SK-N-SH (cell line): Measurements from ENCODE around the gene CFAP74. TPM values are rescaled to one million over a fixed set of nuclear protein-coding genes. Genes with fewer than 3 reads are reported as not detected.

ENCODE experiments used
- CTCF ChIA-PET: fragments of 300-600, 350-600 bp; formaldehyde crosslinking; extraction: SDS; loops from one replicate; lab custom pipeline; 2021; lab: Yijun Ruan, JAX
- POLR2A ChIA-PET: fragments of 350-600 bp; sonication (Branson Sonifier 250); formaldehyde crosslinking; extraction: SDS; loops from one replicate; lab custom pipeline; 2020; ENCODE audit warnings: antibody characterized with exemption, inconsistent platforms; lab: Yijun Ruan, JAX
- DNase-seq: peaks from one replicate; pipeline ENCODE4 v3.0.0; 2012
- H2AFZ ChIP-seq: fragments of 200-600 bp; sonication (generic); 2 replicates; pipeline ENCODE4 v1.8.1; 2016; ENCODE audit warnings: antibody characterized with exemption, mild to moderate bottlenecking, low read depth
- H3F3A ChIP-seq: fragments of 200-600 bp; sonication (generic); replicated peaks from 2 replicates; pipeline ENCODE3; 2016; ENCODE audit warnings: antibody characterized with exemption, mild to moderate bottlenecking; ENCODE audit not compliant: insufficient read depth
- H3K27ac ChIP-seq, 2 experiments: fragments of 200-500 bp in 1 of 2; fragments of 200-600 bp in 1 of 2; sonication (Bioruptor generic) in 1 of 2; sonication (generic), shearing (Covaris generic) in 1 of 2; 2 replicates each; pipeline versions ENCODE4 v1.5.1 to v1.6.1; 2014 to 2016; ENCODE audit warnings: low read depth in 2 of 2, inconsistent platforms in 1 of 2, low read length in 1 of 2, mild to moderate bottlenecking in 1 of 2, mixed read lengths in 1 of 2
- H3K27me3 ChIP-seq: fragments of 200-600 bp; sonication (generic), shearing (Covaris generic); 2 replicates; pipeline ENCODE4 v1.6.1; 2016; ENCODE audit warnings: mixed run types; ENCODE audit not compliant: insufficient read depth
- H3K36me3 ChIP-seq, 2 experiments: fragments of 200-500 bp in 1 of 2; fragments of 200-600 bp in 1 of 2; sonication (Bioruptor generic) in 1 of 2; sonication (generic) in 1 of 2; replicated peaks in 1 of 2; 2 replicates each; pipeline versions ENCODE3 to v1.5.1; 2014 to 2016; ENCODE audit warnings: low read length in 1 of 2, mild to moderate bottlenecking in 1 of 2; ENCODE audit not compliant: insufficient read depth in 2 of 2, control insufficient read depth in 1 of 2
- H3K4me1 ChIP-seq, 2 experiments: fragments of 200-500 bp in 1 of 2; fragments of 200-600 bp in 1 of 2; sonication (Bioruptor generic) in 1 of 2; sonication (generic), shearing (Covaris generic) in 1 of 2; 2 replicates each; pipeline versions ENCODE4 v1.5.1 to v1.6.1; 2014 to 2016; ENCODE audit warnings: low read depth in 1 of 2, low read length in 1 of 2, mixed run types in 1 of 2; ENCODE audit not compliant: insufficient read depth in 2 of 2, control insufficient read depth in 1 of 2
- H3K4me2 ChIP-seq: fragments of 200-600 bp; sonication (generic), shearing (Covaris generic); 2 replicates; pipeline ENCODE4 v1.6.1; 2017; ENCODE audit warnings: mixed run types
- H3K4me3 ChIP-seq, 2 experiments: fragments of 200-500 bp in 1 of 2; fragments of 200-600 bp in 1 of 2; sonication (Bioruptor generic) in 1 of 2; sonication (generic), shearing (Covaris generic) in 1 of 2; 2 replicates each; pipeline versions ENCODE4 v1.5.1 to v1.8.1; 2014 to 2016; ENCODE audit warnings: low read depth in 2 of 2, inconsistent platforms in 1 of 2, low read length in 1 of 2, mild to moderate bottlenecking in 1 of 2, mixed read lengths in 1 of 2, moderate library complexity in 1 of 2
- H3K79me2 ChIP-seq: fragments of 200-600 bp; sonication (generic); 2 replicates; pipeline ENCODE4 v1.8.1; 2017; ENCODE audit warnings: mild to moderate bottlenecking; ENCODE audit not compliant: insufficient read depth
- H3K9ac ChIP-seq: fragments of 200-600 bp; sonication (generic); 2 replicates; pipeline ENCODE4 v1.6.1; 2017; ENCODE audit warnings: mixed run types
- H3K9me2 ChIP-seq: fragments of 200-600 bp; sonication (generic); 2 replicates; pipeline ENCODE4 v1.6.1; 2017; ENCODE audit warnings: mixed run types
- H3K9me3 ChIP-seq: fragments of 200-600 bp; sonication (generic); 2 replicates; pipeline ENCODE4 v1.6.1; 2017; ENCODE audit warnings: mixed run types, mild to moderate bottlenecking, moderate library complexity
- H4K20me1 ChIP-seq: fragments of 200-600 bp; sonication (generic); 2 replicates; pipeline ENCODE4 v1.6.1; 2017; ENCODE audit warnings: mild to moderate bottlenecking, mixed run types; ENCODE audit not compliant: insufficient read depth
- CHD2 ChIP-seq: fragments of 150-350 bp; IDR thresholded peaks from 2 replicates; pipeline ENCODE4 v1.6.1; 2018; ENCODE audit warnings: low read length; ENCODE audit not compliant: partially characterized antibody
- EP300 ChIP-seq, 2 experiments: IDR thresholded peaks; 2 replicates each; pipeline versions ENCODE4 v1.4.0 to v1.6.1; 2012; ENCODE audit warnings: borderline replicate concordance in 1 of 2, low read depth in 1 of 2, low read length in 1 of 2
- FOSL2 ChIP-seq: IDR thresholded peaks from 2 replicates; pipeline ENCODE4 v1.4.0; 2012; ENCODE audit warnings: low read depth, mild to moderate bottlenecking, moderate library complexity, borderline replicate concordance
- FOXJ3 ChIP-seq: sonication (generic); formaldehyde crosslinking; IDR thresholded peaks from 2 replicates; pipeline ENCODE4 v1.5.1; 2020; ENCODE audit warnings: mild to moderate bottlenecking, missing genetic modification reagents
- FOXM1 ChIP-seq: IDR thresholded peaks from 2 replicates; pipeline ENCODE4 v1.4.0; 2012; ENCODE audit warnings: low read depth, mild to moderate bottlenecking
- GABPA ChIP-seq: IDR thresholded peaks from 2 replicates; pipeline ENCODE4 v1.4.0; 2012; ENCODE audit warnings: low read depth, mild to moderate bottlenecking
- GATA2 ChIP-seq: sonication (generic); formaldehyde crosslinking; IDR thresholded peaks from 2 replicates; pipeline ENCODE4 v1.5.0; 2020; ENCODE audit warnings: mild to moderate bottlenecking, missing genetic modification reagents
- PBX3 ChIP-seq: IDR thresholded peaks from 2 replicates; pipeline ENCODE4; 2012
- RCOR1 ChIP-seq: fragments of 150-350 bp; IDR thresholded peaks from 2 replicates; pipeline ENCODE4 v1.6.1; 2017; ENCODE audit warnings: antibody characterized with exemption, low read length
- REST ChIP-seq: IDR thresholded peaks from 2 replicates; pipeline ENCODE4 v1.6.1; 2012; ENCODE audit warnings: mild to moderate bottlenecking, low read depth, low read length, moderate library complexity
- SMC3 ChIP-seq: IDR thresholded peaks from 2 replicates; pipeline ENCODE4 v1.6.1; 2012; ENCODE audit warnings: low read depth, low read length, improper control_type of control experiment
- TAF1 ChIP-seq: IDR thresholded peaks from 2 replicates; pipeline ENCODE4 v1.6.1; 2012; ENCODE audit warnings: low read depth, mild to moderate bottlenecking, low read length, moderate library complexity, borderline replicate concordance
- TEAD4 ChIP-seq: IDR thresholded peaks from 2 replicates; pipeline ENCODE4 v1.4.0; 2012; ENCODE audit warnings: mild to moderate bottlenecking, borderline replicate concordance; ENCODE audit not compliant: insufficient read depth
- USF1 ChIP-seq: IDR thresholded peaks from 2 replicates; pipeline ENCODE4 v1.4.0; 2012; ENCODE audit warnings: low read depth, borderline replicate concordance
- WGBS: methylation state at CpG from one replicate; pipeline ENCODE4 v1.1.6; 2017; ENCODE audit warnings: low lambda C conversion rate; 5-methylcytosine and 5-hydroxymethylcytosine counted together
- polyA plus RNA-seq, 3 experiments: library from polyadenylated mRNA; depleted of rRNA; stranded (reverse); fragments of >200 nt; gene quantifications; 2 replicates each; pipeline ENCODE4 v1.2.3, GENCODE V29; 2012

The CFAP74 gene
- polyA plus RNA-seq, 1 of the 3 experiments (the other 2 are of a cell fraction), result not detected

- H3K4me3 ChIP-seq, result no peak overlapping the region
- no peak overlapping the region for H3K9ac ChIP-seq
- no peak for DNase-seq
- no peak for TF ChIP-seq GABPA
- TF ChIP-seq CHD2, result no peak
- TF ChIP-seq TAF1, result no peak
- TF ChIP-seq USF1, result no peak
- no peak for TF ChIP-seq GATA2 (CRISPR knock-in tag)
- TF ChIP-seq PBX3, result no peak
- no peak for TF ChIP-seq EP300 (IDR thresholded peaks at IDR 0.05; ENCODE audit: borderline replicate concordance in 1 of 2, low read depth in 1 of 2, low read length in 1 of 2)
- no peak for TF ChIP-seq TEAD4
- TF ChIP-seq REST, result no peak
- no peak for TF ChIP-seq FOXJ3 (CRISPR knock-in tag)
- no peak for TF ChIP-seq RCOR1
- no peak for TF ChIP-seq FOXM1
- no peak for TF ChIP-seq FOSL2
- no peak for TF ChIP-seq SMC3
- POLR2A ChIA-PET, result no interaction called here
- H2AFZ ChIP-seq, result no peak overlapping the region
- peaks cover 100% of the 10 kb centered on the region for H4K20me1 ChIP-seq
- H3K27me3 ChIP-seq, result no peaks in the 10 kb centered on the region
- peaks cover 8 to 26% of the 10 kb centered on the region in 2 experiments for H3K36me3 ChIP-seq
- no peak overlapping the region for H3K4me2 ChIP-seq
- H3F3A ChIP-seq, result peaks cover 6% of the 10 kb centered on the region
- peaks cover 100% of the 10 kb centered on the region for H3K79me2 ChIP-seq
- CTCF ChIA-PET, result interaction anchor here (1.1 to 2.4 kb wide), 2 partner anchors 29 to 63 kb away, joined by 3 to 8 read pairs; no protein-coding TSS in a partner anchor
- 96% methylated on average over 5 of the region's 5 CpGs for WGBS
- no peaks in the 10 kb centered on the region for H3K9me2 ChIP-seq
- peaks cover 0 to 18% of the 10 kb centered on the region in 2 experiments; a peak in 2 of 4 replicates for H3K4me1 ChIP-seq
- H3K9me3 ChIP-seq, result no peaks in the 10 kb centered on the region
- H3K27ac ChIP-seq, result no peak overlapping the region
These were observed 123.6 kb downstream of the CFAP74 start for GRCh38 chr1:1879942-1880341.
